DND-41 (cell line): ENCODE results near the gene TMEM138.

Source experiments
- EZH2 ChIP-seq: IDR thresholded peaks from 3 replicates; pipeline ENCODE4 v1.6.1; 2012; ENCODE audit warnings: borderline replicate concordance, low read depth, mild to moderate bottlenecking, moderate library complexity, low read length, inconsistent platforms; ENCODE audit not compliant: severe bottlenecking
- TF ChIP-seq, protein P1 (sequence below): IDR thresholded peaks from 2 replicates; pipeline ENCODE4 v1.5.1; 2012; ENCODE audit warnings: borderline replicate concordance, low read length, moderate library complexity, mild to moderate bottlenecking; ENCODE audit not compliant: poor library complexity, severe bottlenecking; ENCODE audit errors: extremely low read depth

DNA sequence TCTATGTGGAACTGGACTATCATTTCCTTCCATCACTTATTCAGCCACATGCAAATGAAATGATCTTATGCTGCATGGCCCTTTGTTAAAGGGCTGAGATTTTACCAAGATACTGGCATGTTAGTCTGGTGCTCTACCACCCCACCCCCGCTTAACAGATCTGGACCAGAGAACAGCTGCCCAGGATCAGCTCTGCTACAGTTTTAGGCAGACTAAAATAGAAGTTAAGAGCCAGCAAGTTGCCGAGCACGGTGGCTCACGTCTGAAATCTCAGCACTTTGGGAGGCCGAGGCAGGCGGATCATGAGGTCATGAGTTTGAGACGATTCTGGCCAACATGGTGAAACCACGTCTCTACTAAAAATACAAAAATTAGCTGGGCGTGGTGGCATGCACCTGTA is 33.8 kb upstream of the TMEM138 start:
- TF ChIP-seq, protein P1, sequence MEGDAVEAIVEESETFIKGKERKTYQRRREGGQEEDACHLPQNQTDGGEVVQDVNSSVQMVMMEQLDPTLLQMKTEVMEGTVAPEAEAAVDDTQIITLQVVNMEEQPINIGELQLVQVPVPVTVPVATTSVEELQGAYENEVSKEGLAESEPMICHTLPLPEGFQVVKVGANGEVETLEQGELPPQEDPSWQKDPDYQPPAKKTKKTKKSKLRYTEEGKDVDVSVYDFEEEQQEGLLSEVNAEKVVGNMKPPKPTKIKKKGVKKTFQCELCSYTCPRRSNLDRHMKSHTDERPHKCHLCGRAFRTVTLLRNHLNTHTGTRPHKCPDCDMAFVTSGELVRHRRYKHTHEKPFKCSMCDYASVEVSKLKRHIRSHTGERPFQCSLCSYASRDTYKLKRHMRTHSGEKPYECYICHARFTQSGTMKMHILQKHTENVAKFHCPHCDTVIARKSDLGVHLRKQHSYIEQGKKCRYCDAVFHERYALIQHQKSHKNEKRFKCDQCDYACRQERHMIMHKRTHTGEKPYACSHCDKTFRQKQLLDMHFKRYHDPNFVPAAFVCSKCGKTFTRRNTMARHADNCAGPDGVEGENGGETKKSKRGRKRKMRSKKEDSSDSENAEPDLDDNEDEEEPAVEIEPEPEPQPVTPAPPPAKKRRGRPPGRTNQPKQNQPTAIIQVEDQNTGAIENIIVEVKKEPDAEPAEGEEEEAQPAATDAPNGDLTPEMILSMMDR, result no peak
- TF ChIP-seq EZH2, result no peak
